MCF 10A (cell line): ENCODE data around the gene LRRK1. TPM values are rescaled to one million over a fixed set of nuclear protein-coding genes. Genes with fewer than 3 reads are reported as not detected.

Source experiments
- BruUV-seq: library from RNA; stranded (reverse); fragments of 400-500 nt; replicated peaks from 2 replicates; lab custom pipeline; 2021; lab: Mats Ljungman, UMichigan
- CTCF ChIA-PET: fragments of 300-600 bp; sonication (Branson Sonifier 250); formaldehyde crosslinking; extraction: SDS; loops from one replicate; lab custom pipeline; 2021; ENCODE audit warnings: antibody characterized with exemption, inconsistent platforms; lab: Yijun Ruan, JAX
- POLR2A ChIA-PET: fragments of 300-600, 350-650 bp; sonication (Branson Sonifier 250); formaldehyde crosslinking; extraction: SDS; loops from one replicate; lab custom pipeline; 2020; ENCODE audit warnings: antibody characterized with exemption, inconsistent platforms; lab: Yijun Ruan, JAX
- DNase-seq: peaks from one replicate; pipeline ENCODE4 v3.0.0-alpha.2; 2018; ENCODE audit not compliant: unreplicated experiment
- H3K27ac Mint-ChIP-seq: one replicate; pipeline ENCODE4 v1.8.0; 2022; ENCODE audit warnings: mild to moderate bottlenecking, low read depth, mixed read lengths; ENCODE audit not compliant: unreplicated experiment
- H3K27me3 Mint-ChIP-seq: one replicate; pipeline ENCODE4 v1.8.0; 2022; ENCODE audit warnings: mixed read lengths; ENCODE audit not compliant: insufficient read depth, unreplicated experiment
- H3K36me3 Mint-ChIP-seq: one replicate; pipeline ENCODE4 v1.8.0; 2022; ENCODE audit warnings: mild to moderate bottlenecking, moderate library complexity, mixed read lengths; ENCODE audit not compliant: insufficient read depth, unreplicated experiment
- H3K4me1 Mint-ChIP-seq: one replicate; pipeline ENCODE4 v1.8.0; 2022; ENCODE audit warnings: mixed read lengths; ENCODE audit not compliant: insufficient read depth, unreplicated experiment
- H3K4me3 Mint-ChIP-seq: one replicate; pipeline ENCODE4 v1.8.0; 2022; ENCODE audit warnings: mild to moderate bottlenecking, moderate library complexity, mixed read lengths; ENCODE audit not compliant: unreplicated experiment
- H3K9me3 Mint-ChIP-seq: one replicate; pipeline ENCODE4 v1.8.0; 2022; ENCODE audit warnings: mixed read lengths; ENCODE audit not compliant: unreplicated experiment
- intact Hi-C: fragments of 100-400 bp; cut with micrococcal nuclease; formaldehyde crosslinking; loops from 2 replicates; pipeline ENCODE4 v1.14.1; 2022
- total RNA-seq: library from RNA; stranded (reverse); gene quantifications from 2 replicates; pipeline ENCODE4 v1.2.3, GENCODE V29; 2022
- TF ChIP-seq, protein P1 (sequence below): fragments of 200-600 bp; IDR thresholded peaks from one replicate; pipeline ENCODE4 v1.8.0; 2022; ENCODE audit warnings: antibody characterized with exemption, mild to moderate bottlenecking; ENCODE audit not compliant: unreplicated experiment

Gene LRRK1
- total RNA-seq, 1 experiment from 2014 or later: 15.4 TPM

DNA sequence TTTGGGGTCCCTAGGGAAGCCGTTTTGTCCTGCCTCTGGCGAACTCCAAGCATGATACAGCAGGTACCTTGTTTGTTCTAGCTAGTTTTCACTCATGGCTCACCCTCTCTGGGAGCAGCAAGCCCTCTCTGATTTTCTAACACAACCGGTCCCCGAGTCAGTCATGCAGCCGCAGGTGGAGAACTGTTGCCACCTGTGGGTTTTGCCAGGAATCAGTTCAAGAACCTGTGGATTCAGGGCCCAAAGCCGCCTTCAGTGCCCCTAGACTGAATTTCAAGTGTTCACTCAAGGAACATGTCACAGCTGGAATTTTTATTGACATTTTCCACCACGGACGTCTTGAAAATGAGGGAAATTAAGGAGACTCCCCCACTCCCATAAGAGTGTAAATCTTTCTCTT, 13.3 kb upstream of the LRRK1 start:
- no TSS peak for BruUV-seq
- no peak overlapping the region for H3K4me3 Mint-ChIP-seq
- no peaks in the 10 kb centered on the region for H3K27me3 Mint-ChIP-seq
- TF ChIP-seq, protein P1, sequence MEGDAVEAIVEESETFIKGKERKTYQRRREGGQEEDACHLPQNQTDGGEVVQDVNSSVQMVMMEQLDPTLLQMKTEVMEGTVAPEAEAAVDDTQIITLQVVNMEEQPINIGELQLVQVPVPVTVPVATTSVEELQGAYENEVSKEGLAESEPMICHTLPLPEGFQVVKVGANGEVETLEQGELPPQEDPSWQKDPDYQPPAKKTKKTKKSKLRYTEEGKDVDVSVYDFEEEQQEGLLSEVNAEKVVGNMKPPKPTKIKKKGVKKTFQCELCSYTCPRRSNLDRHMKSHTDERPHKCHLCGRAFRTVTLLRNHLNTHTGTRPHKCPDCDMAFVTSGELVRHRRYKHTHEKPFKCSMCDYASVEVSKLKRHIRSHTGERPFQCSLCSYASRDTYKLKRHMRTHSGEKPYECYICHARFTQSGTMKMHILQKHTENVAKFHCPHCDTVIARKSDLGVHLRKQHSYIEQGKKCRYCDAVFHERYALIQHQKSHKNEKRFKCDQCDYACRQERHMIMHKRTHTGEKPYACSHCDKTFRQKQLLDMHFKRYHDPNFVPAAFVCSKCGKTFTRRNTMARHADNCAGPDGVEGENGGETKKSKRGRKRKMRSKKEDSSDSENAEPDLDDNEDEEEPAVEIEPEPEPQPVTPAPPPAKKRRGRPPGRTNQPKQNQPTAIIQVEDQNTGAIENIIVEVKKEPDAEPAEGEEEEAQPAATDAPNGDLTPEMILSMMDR: no peak
- H3K36me3 Mint-ChIP-seq: peaks cover 6% of the 10 kb centered on the region
- no peaks in the 10 kb centered on the region for H3K4me1 Mint-ChIP-seq
- no peak for DNase-seq
- H3K9me3 Mint-ChIP-seq: no peaks in the 10 kb centered on the region
- POLR2A ChIA-PET: no interaction called here
- no peak overlapping the region for H3K27ac Mint-ChIP-seq
- intact Hi-C loops: no loop called here
- CTCF ChIA-PET: interaction anchor here (0.8 to 3.2 kb wide), 3 partner anchors 12 to 106 kb away, joined by 3 to 28 read pairs (median 6); partner anchors contain the start of gene LRRK1

DNA sequence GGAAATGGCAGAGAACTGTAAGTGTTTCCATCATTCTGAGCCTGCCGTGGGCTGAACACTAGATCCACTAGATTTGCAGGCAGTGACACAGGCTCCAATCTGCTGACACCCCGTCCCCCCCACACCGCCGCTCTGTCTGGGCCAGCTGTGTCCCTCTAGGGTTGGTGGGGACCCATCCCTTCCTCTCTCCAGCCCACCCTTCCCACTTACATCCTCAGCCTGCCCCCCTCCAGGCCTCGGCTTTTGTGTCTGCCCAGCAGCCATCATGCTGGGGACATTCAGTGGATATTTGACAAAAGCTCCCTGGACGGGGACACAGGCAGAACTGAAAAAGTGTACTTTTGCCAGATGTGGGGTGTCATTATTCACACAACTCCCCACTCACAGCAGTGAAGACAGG, 10.7 kb upstream of the LRRK1 start:
- intact Hi-C loops: no loop called here
- peaks cover 6% of the 10 kb centered on the region for H3K36me3 Mint-ChIP-seq
- BruUV-seq: no TSS peak
- peaks cover 4% of the 10 kb centered on the region for H3K9me3 Mint-ChIP-seq
- no peak overlapping the region for H3K4me3 Mint-ChIP-seq
- H3K4me1 Mint-ChIP-seq: no peaks in the 10 kb centered on the region
- H3K27me3 Mint-ChIP-seq: no peaks in the 10 kb centered on the region
- ChIA-PET CTCF (interaction anchor here (0.6 to 3.2 kb wide), 2 partner anchors 9 to 559 kb away, joined by 3 to 28 read pairs; partner anchors contain the start of gene LRRK1), POLR2A (no interaction called here)
- DNase-seq: no peak
- no peak overlapping the region for H3K27ac Mint-ChIP-seq
- TF ChIP-seq, protein P1: no peak

DNA sequence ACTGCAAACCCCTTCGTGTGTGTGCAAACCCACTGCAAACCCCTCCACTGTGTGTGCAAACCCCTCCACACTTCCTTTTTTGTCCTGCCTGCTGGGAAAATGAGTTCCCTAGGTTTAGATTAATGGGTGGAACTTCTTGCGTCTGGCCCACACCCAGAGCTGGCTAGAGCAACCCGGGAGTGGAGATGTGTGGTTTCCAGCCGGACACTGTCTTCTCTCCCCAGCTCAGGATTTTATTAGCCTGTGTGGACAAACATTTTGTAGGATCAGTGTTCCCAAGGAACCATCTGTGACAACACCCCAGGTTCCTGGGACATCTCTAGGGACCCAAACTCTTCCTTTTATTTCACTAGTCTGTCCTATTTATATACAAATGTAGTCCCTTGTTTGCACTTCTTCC, 9.6 kb upstream of the LRRK1 start:
- CTCF ChIA-PET: interaction anchor here (0.6 to 1.0 kb wide), 2 partner anchors 37 to 106 kb away, joined by 3 read pairs; no protein-coding TSS in a partner anchor
- intact Hi-C loops: no loop called here
- TF ChIP-seq, protein P1: no peak

DNA sequence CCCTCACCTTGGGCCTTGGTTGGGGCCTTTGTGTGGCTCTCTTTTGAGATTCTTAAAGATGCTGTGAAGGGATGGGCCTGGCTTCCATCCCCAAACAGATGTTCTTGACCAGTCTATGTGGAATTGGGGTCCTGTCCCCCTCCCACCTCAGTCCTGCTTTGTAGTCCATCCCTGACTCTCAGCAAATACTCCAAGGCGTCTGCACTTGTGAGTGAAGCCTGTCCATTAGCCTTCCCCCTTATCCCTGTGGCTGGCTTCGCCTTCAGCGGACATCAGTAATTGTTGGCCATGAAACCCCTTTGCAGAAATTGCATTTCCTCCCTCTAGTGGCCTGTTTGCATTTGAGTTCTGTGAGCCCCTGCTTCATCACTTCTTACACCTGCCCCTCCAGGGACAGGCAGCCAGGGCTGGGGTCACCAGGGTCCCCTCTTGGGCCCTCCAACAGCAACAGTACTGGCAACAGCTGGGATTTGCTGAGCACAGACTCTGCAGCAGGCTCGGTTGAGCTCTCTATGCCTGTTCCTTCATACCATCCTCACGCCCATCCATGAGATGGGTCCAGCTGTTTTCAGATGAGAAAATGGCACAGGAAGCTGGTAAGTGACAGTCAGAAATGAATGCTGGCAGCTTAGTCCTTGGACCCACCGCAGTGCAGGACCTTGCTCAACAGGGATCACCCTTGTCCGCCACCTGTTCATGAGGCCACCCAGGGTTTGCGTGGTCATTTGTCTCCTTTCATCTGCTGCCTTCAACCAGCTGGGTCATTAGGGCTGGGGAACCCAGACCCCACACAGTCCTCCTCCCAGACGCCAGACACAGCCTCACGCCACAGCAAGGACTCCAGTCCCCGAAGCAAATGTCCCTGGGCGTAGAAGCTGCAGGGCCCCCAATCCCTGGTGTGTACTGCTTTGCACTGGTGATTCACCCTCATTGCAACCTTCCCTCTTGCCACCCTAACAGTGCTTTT, 8.9 kb upstream of the LRRK1 start:
- DNase-seq: no peak
- CTCF ChIA-PET: interaction anchor here (0.5 to 1.0 kb wide), 6 partner anchors 37 to 985 kb away, joined by 3 to 4 read pairs (median 3); no protein-coding TSS in a partner anchor
- BruUV-seq: no TSS peak
- Mint-ChIP-seq H3K4me3 (no peak overlapping the region), H3K4me1 (no peaks in the 10 kb centered on the region), H3K36me3 (peaks cover 6% of the 10 kb centered on the region), H3K9me3 (peaks cover 7% of the 10 kb centered on the region), H3K27ac (no peak overlapping the region), H3K27me3 (no peaks in the 10 kb centered on the region)
- intact Hi-C loops: no loop called here
- TF ChIP-seq, protein P1: no peak
- POLR2A ChIA-PET: no interaction called here

More for the DNA sequence above, 9.6 kb upstream of the LRRK1 start:
- POLR2A ChIA-PET: no interaction called here
- Mint-ChIP-seq H3K27ac (no peak overlapping the region), H3K4me1 (no peaks in the 10 kb centered on the region), H3K36me3 (peaks cover 6% of the 10 kb centered on the region), H3K9me3 (peaks cover 7% of the 10 kb centered on the region), H3K27me3 (no peaks in the 10 kb centered on the region), H3K4me3 (no peak overlapping the region)
- no peak for DNase-seq
- BruUV-seq: no TSS peak
